Kidney (tissue), 14 donors: ENCODE results near the gene TMEM74B. TPM values are rescaled to one million over a fixed set of nuclear protein-coding genes. Genes with fewer than 3 reads are reported as not detected.
"Not testable (repeated sequence)": the region's sequence is repeated elsewhere in the genome, so short reads cannot be mapped to it uniquely, and the experiment has no call there.

Source experiments
- DNase-seq, 5 donors: peaks; one replicate each; pipeline ENCODE4 v3.0.0-alpha.2; 2013 to 2020
- FAIRE-seq: peaks from 2 replicates; lab custom pipeline; 2012; peaks lifted over from hg19 to GRCh38; lab: Jason Lieb, UNC
- H3K27ac ChIP-seq, 2 donors: one replicate each; pipeline ENCODE4 v1.7.0; 2013; ENCODE audit warnings: low read depth in 2 of 2, low read length in 2 of 2, inconsistent platforms in 1 of 2
- H3K27me3 ChIP-seq: one replicate; pipeline ENCODE4 v1.7.1; 2013; ENCODE audit warnings: low read length, inconsistent platforms; ENCODE audit not compliant: control insufficient read depth, insufficient read depth
- H3K36me3 ChIP-seq, 3 donors: one replicate each; pipeline versions ENCODE4 v1.7.0 to v1.7.1; 2013; ENCODE audit warnings: low read length in 3 of 3, control low read depth in 1 of 3, inconsistent platforms in 1 of 3; ENCODE audit not compliant: insufficient read depth in 3 of 3, control insufficient read depth in 2 of 3
- H3K4me1 ChIP-seq, 3 donors: one replicate each; pipeline versions ENCODE4 v1.7.0 to v1.7.1; 2013; ENCODE audit warnings: low read length in 3 of 3, inconsistent platforms in 1 of 3, low read depth in 1 of 3; ENCODE audit not compliant: control insufficient read depth in 2 of 3, insufficient read depth in 2 of 3
- H3K4me3 ChIP-seq, 3 donors: one replicate each; pipeline versions ENCODE4 v1.7.0 to v1.8.1; 2013; ENCODE audit warnings: low read length in 3 of 3, control low read depth in 1 of 3, inconsistent platforms in 1 of 3
- H3K9ac ChIP-seq, 3 donors: one replicate each; pipeline versions ENCODE4 v1.7.0 to v1.7.1; 2013; ENCODE audit warnings: low read length in 3 of 3, control low read depth in 1 of 3, inconsistent platforms in 1 of 3
- H3K9me3 ChIP-seq, 3 donors: one replicate each; pipeline versions ENCODE4 v1.7.0 to v1.7.1; 2013; ENCODE audit warnings: low read length in 3 of 3, control low read depth in 1 of 3, inconsistent platforms in 1 of 3; ENCODE audit not compliant: control insufficient read depth in 2 of 3, insufficient read depth in 1 of 3
- CTCF ChIP-seq: IDR thresholded peaks from 3 replicates; pipeline ENCODE4 v1.5.1; 2012; ENCODE audit warnings: mild to moderate bottlenecking, moderate library complexity, borderline replicate concordance; ENCODE audit not compliant: insufficient read depth; ENCODE audit errors: extremely low read depth
- intact Hi-C: fragments of 100-400 bp; cut with DNase I; formaldehyde crosslinking; loops from one replicate; pipeline ENCODE4 v1.11.1; 2022
- polyA plus RNA-seq: library from polyadenylated mRNA; stranded (reverse); fragments of 350-450 nt; fragmentation: Illumina TruSeq; extraction: RNeasy Lipid Tissue Mini Kit (QIAGEN cat#74804); gene quantifications from one replicate; pipeline ENCODE4 v1.2.3, GENCODE V29; 2014; ENCODE audit warnings: low read depth, low replicate concordance; ENCODE audit not compliant: insufficient read depth
- total RNA-seq: library from RNA; stranded (reverse); fragmentation: NEBNext Ultra II Directional; extraction: Animal tissue kit (Norgen Biotek cat#: 25700); gene quantifications from one replicate; pipeline ENCODE4 v1.2.1, GENCODE V29; 2021
- donor health status: control.
- donor health status: control.
- donor health status: control.
- donor health status: control.
- donor health status: control.
- donor health status: DM: yes; HTN: yes; CAD: no.
- donor health status: Normal renal cell carcinoma (clear cell type).

Gene TMEM74B
- total and polyA plus RNA-seq, 2 donors from 2014 or later: 0.54 to 1.6 TPM

- Histone ChIP-seq H3K36me3 (peaks cover 0 to 15% (median 8%) of the 10 kb centered on the region in 3 donors), H3K4me3 (no peak overlapping the region), H3K9ac (no peak overlapping the region), H3K9me3 (no peaks in the 10 kb centered on the region), H3K27ac (no peak overlapping the region), H3K4me1 (no peaks in the 10 kb centered on the region), H3K27me3 (no peaks in the 10 kb centered on the region)
- intact Hi-C loops: no loop called here
- TF ChIP-seq CTCF: no peak
- no peak for DNase-seq
- no peak for FAIRE-seq
Measured at GRCh38 chr20:1154691-1155090, 30.1 kb downstream of the TMEM74B start.

GRCh38 chr20:1154226-1154625 is 30.6 kb downstream of the TMEM74B start:
- Histone ChIP-seq H3K9me3 (no peaks in the 10 kb centered on the region), H3K27me3 (no peaks in the 10 kb centered on the region), H3K9ac (no peak overlapping the region), H3K27ac (no peak overlapping the region), H3K36me3 (peaks cover 0 to 15% (median 8%) of the 10 kb centered on the region in 3 donors), H3K4me3 (no peak overlapping the region), H3K4me1 (no peaks in the 10 kb centered on the region)
- no peak for DNase-seq
- TF ChIP-seq CTCF: no peak
- intact Hi-C loops: no loop called here
- FAIRE-seq: no peak

GRCh38 chr20:1150968-1151367 is 33.8 kb downstream of the TMEM74B start:
- no peak for FAIRE-seq
- Histone ChIP-seq H3K9me3 (no peaks in the 10 kb centered on the region), H3K9ac (no peak overlapping the region), H3K4me3 (no peak overlapping the region), H3K36me3 (peaks cover 0 to 26% (median 23%) of the 10 kb centered on the region in 3 donors), H3K27ac (no peak overlapping the region), H3K27me3 (no peaks in the 10 kb centered on the region), H3K4me1 (no peaks in the 10 kb centered on the region)
- TF ChIP-seq CTCF: no peak
- intact Hi-C loops: no loop called here
- DNase-seq: no peak

- no peak for TF ChIP-seq CTCF
- H3K9ac ChIP-seq: no peak overlapping the region
- H3K9me3 ChIP-seq: no peaks in the 10 kb centered on the region
- no peak for DNase-seq
- peaks cover 0 to 24% (median 18%) of the 10 kb centered on the region in 3 donors for H3K36me3 ChIP-seq
- FAIRE-seq: no peak
- H3K4me1 ChIP-seq: no peaks in the 10 kb centered on the region
- no peak overlapping the region for H3K27ac ChIP-seq
- intact Hi-C loops: no loop called here
- H3K4me3 ChIP-seq: no peak overlapping the region
- H3K27me3 ChIP-seq: no peaks in the 10 kb centered on the region
Measured at GRCh38 chr20:1150218-1150617, 34.6 kb downstream of the TMEM74B start.

GRCh38 chr20:1149812-1150211 is 35.0 kb downstream of the TMEM74B start:
- DNase-seq, H3K27ac ChIP-seq, intact Hi-C loops, H3K4me3 ChIP-seq, H3K9me3 ChIP-seq, H3K4me1 ChIP-seq, H3K27me3 ChIP-seq, H3K9ac ChIP-seq, FAIRE-seq: not testable (repeated sequence)
- H3K36me3 ChIP-seq: peaks cover 0 to 22% (median 18%) of the 10 kb centered on the region in 3 donors
